GM12878 (cell line): Measurements from ENCODE around the gene FGF1. TPM values are rescaled to one million over a fixed set of nuclear protein-coding genes. Genes with fewer than 3 reads are reported as not detected.

Experiments
- ATAC-seq: fragments of 200-7000 bp; cut with Tn5 transposase; 3 replicates; pipeline ENCODE4 v1.9.1; 2020; ENCODE audit warnings: mild to moderate bottlenecking, moderate library complexity
- BruUV-seq: library from RNA; stranded (reverse); fragments of 400-500 nt; replicated peaks from 2 replicates; lab custom pipeline; 2021; lab: Mats Ljungman, UMichigan
- CTCF ChIA-PET: fragments of 300-600 bp; sonication (Branson Sonifier 250); formaldehyde crosslinking; extraction: SDS; loops from one replicate; lab custom pipeline; 2021; ENCODE audit warnings: inconsistent platforms; lab: Yijun Ruan, JAX
- POLR2A ChIA-PET: fragments of 350-600 bp; formaldehyde crosslinking; extraction: SDS; loops from one replicate; lab custom pipeline; 2021; ENCODE audit warnings: inconsistent platforms; lab: Charles Lee
- RAD21 ChIA-PET: fragments of 300-600 bp; sonication (Branson Sonifier 250); formaldehyde crosslinking; loops from one replicate; lab custom pipeline; 2023; ENCODE audit warnings: antibody characterized with exemption; ENCODE audit not compliant: unreplicated experiment; lab: Charles Lee
- SMC1A ChIA-PET: fragments of 300-600 bp; sonication (Branson Sonifier 250); formaldehyde crosslinking; loops from one replicate; lab custom pipeline; 2023; ENCODE audit not compliant: unreplicated experiment, uncharacterized antibody; lab: Charles Lee
- DNase-seq: peaks from one replicate; pipeline ENCODE4 v3.0.0-alpha.2; 2011; ENCODE audit warnings: low read depth, low spot score
- FAIRE-seq: peaks from 3 replicates; lab custom pipeline; 2011; peaks lifted over from hg19 to GRCh38; lab: Jason Lieb, UNC
- H2AFZ ChIP-seq: 2 replicates; pipeline ENCODE4 v1.6.0; 2011; ENCODE audit warnings: low read depth, low read length, control low read depth; ENCODE audit not compliant: control insufficient read depth
- H3K27ac ChIP-seq: 2 replicates; pipeline ENCODE4 v1.5.1; 2011; ENCODE audit warnings: control low read depth; ENCODE audit not compliant: control insufficient read depth, insufficient read depth
- H3K27me3 ChIP-seq, 2 experiments: replicated peaks in 1 of 2; 2 replicates each; pipeline versions ENCODE4 v1.6.0 to v1.6.1; 2011; ENCODE audit warnings: low read length in 1 of 2; ENCODE audit not compliant: control insufficient read depth in 2 of 2, insufficient read depth in 2 of 2
- H3K36me3 ChIP-seq, 2 experiments: 2 replicates each; pipeline ENCODE4 v1.5.1; 2011; ENCODE audit warnings: low read length in 1 of 2; ENCODE audit not compliant: control insufficient read depth in 2 of 2, insufficient read depth in 2 of 2
- H3K4me1 ChIP-seq: 2 replicates; pipeline ENCODE4 v1.6.1; 2011; ENCODE audit warnings: mild to moderate bottlenecking, low read length, moderate library complexity, mixed read lengths; ENCODE audit not compliant: control insufficient read depth, insufficient read depth
- H3K4me2 ChIP-seq: 2 replicates; pipeline ENCODE4 v1.6.0; 2011; ENCODE audit warnings: control low read depth; ENCODE audit not compliant: control insufficient read depth, insufficient read depth
- H3K4me3 ChIP-seq: fragments of 200-600 bp; sonication (generic); 2 replicates; pipeline ENCODE4 v1.5.1; 2016
- H3K79me2 ChIP-seq: 2 replicates; pipeline ENCODE4 v1.6.0; 2011; ENCODE audit warnings: low read length; ENCODE audit not compliant: control insufficient read depth, insufficient read depth
- H3K9ac ChIP-seq: 2 replicates; pipeline ENCODE4 v1.8.0; 2011; ENCODE audit warnings: low read length, control low read depth, mixed read lengths; ENCODE audit not compliant: control insufficient read depth, insufficient read depth
- H3K9me3 ChIP-seq: replicated peaks from 3 replicates; pipeline ENCODE4 v1.5.1; 2011; ENCODE audit warnings: mild to moderate bottlenecking, low read length; ENCODE audit not compliant: control insufficient read depth, insufficient read depth
- H4K20me1 ChIP-seq: 2 replicates; pipeline ENCODE4 v1.6.0; 2011; ENCODE audit not compliant: control insufficient read depth, insufficient read depth
- CHD1 ChIP-seq: IDR thresholded peaks from 2 replicates; pipeline ENCODE4 v1.6.1; 2012; ENCODE audit warnings: low read depth, low read length, improper control_type of control experiment
- EZH2 ChIP-seq: IDR thresholded peaks from 2 replicates; pipeline ENCODE4 v1.6.1; 2012; ENCODE audit warnings: low read depth, mild to moderate bottlenecking, control low read depth, inconsistent platforms, low read length, borderline replicate concordance; ENCODE audit not compliant: control insufficient read depth
- HCFC1 ChIP-seq: fragments of 150-350 bp; IDR thresholded peaks from 2 replicates; pipeline ENCODE4 v1.6.1; 2014; ENCODE audit warnings: low read length
- LARP7 ChIP-seq: fragments of 450-650 bp; IDR thresholded peaks from 2 replicates; pipeline ENCODE4 v1.6.1; 2017; ENCODE audit warnings: mild to moderate bottlenecking
- MYB ChIP-seq: fragments of 150-350 bp; IDR thresholded peaks from 2 replicates; pipeline ENCODE4 v1.6.1; 2014; ENCODE audit warnings: mild to moderate bottlenecking, low read depth, low read length, borderline replicate concordance
- NFYA ChIP-seq: IDR thresholded peaks from 2 replicates; pipeline ENCODE4 v1.6.1; 2011; ENCODE audit warnings: low read depth, mild to moderate bottlenecking, low read length, improper control_type of control experiment, borderline replicate concordance
- NRF1 ChIP-seq: conservative IDR thresholded peaks from 2 replicates; pipeline ENCODE4 v1.6.1; 2011; ENCODE audit warnings: mild to moderate bottlenecking, low read depth, low read length, improper control_type of control experiment
- POLR2AphosphoS5 ChIP-seq: IDR thresholded peaks from 2 replicates; pipeline ENCODE4 v1.6.1; 2011; ENCODE audit warnings: mild to moderate bottlenecking, low read length, inconsistent platforms
- SIX5 ChIP-seq: IDR thresholded peaks from 2 replicates; pipeline ENCODE4 v1.6.1; 2011; ENCODE audit warnings: mild to moderate bottlenecking, low read depth, low read length, moderate library complexity; ENCODE audit not compliant: severe bottlenecking
- YY1 ChIP-seq: IDR thresholded peaks from 2 replicates; pipeline ENCODE4 v1.6.1; 2011; ENCODE audit warnings: low read depth, mild to moderate bottlenecking, low read length
- ZNF217 ChIP-seq: fragments of 450-650 bp; IDR thresholded peaks from 2 replicates; pipeline ENCODE4 v1.6.1; 2017; ENCODE audit warnings: antibody characterized with exemption, mild to moderate bottlenecking
- ZNF622 ChIP-seq: fragments of 450-650 bp; IDR thresholded peaks from 2 replicates; pipeline ENCODE4 v1.6.1; 2017; ENCODE audit warnings: mild to moderate bottlenecking, inconsistent platforms
- ZSCAN29 ChIP-seq: fragments of 450-650 bp; IDR thresholded peaks from 2 replicates; pipeline ENCODE4 v1.6.1; 2017; ENCODE audit warnings: mild to moderate bottlenecking, moderate library complexity
- WGBS: methylation state at CpG from one replicate; pipeline ENCODE4 v1.1.6; 2016; ENCODE audit warnings: low lambda C conversion rate; ENCODE audit not compliant: insufficient replicate concordance, insufficient coverage; ENCODE audit errors: missing lambda C conversion rate; 5-methylcytosine and 5-hydroxymethylcytosine counted together
- in situ Hi-C: fragments of 300-500 bp; cut with MboI; formaldehyde crosslinking; loops from 9 replicates; pipeline ENCODE4 v1.14.3; 2018; ENCODE audit warnings: mixed read lengths
- intact Hi-C: fragments of 100-400 bp; cut with micrococcal nuclease; formaldehyde crosslinking; loops from one replicate; pipeline ENCODE4 v1.14.2; 2022; ENCODE audit not compliant: unreplicated experiment
- polyA plus RNA-seq, 11 experiments: library from polyadenylated mRNA; depleted of rRNA in 4 of 11; unstranded in 6 of 11; stranded (reverse) in 5 of 11; fragments of >200 nt; fragmentation: Nextera tagmentation in 4 of 11; fragmentation: Illumina TruSeq in 1 of 11; extraction: Ambion mirVana in 4 of 11; extraction: Trizol in 1 of 11; gene quantifications; 1 replicate in 1 of 11; 2 replicates in 10 of 11; pipeline versions ENCODE4 v1.2.1 to v1.2.3, GENCODE V29; 2011 to 2016; ENCODE audit warnings: inconsistent platforms in 2 of 11, missing spikeins in 2 of 11, low read depth in 1 of 11
- total RNA-seq, 4 experiments: library from RNA; depleted of rRNA in 3 of 4; stranded (reverse); fragments of >200 nt in 3 of 4; fragmentation: Illumina TruSeq in 1 of 4; extraction: Trizol in 1 of 4; gene quantifications; 2 replicates each; pipeline versions ENCODE4 v1.2.1 to v1.2.3, GENCODE V29; 2013 to 2021
- TF ChIP-seq, protein P1 (sequence below): IDR thresholded peaks from 2 replicates; pipeline ENCODE4 v1.6.1; 2011; ENCODE audit warnings: mild to moderate bottlenecking, low read depth, low read length, moderate library complexity; ENCODE audit not compliant: insufficient replicate concordance
- TF ChIP-seq, protein P2 (sequence below): IDR thresholded peaks from 2 replicates; pipeline ENCODE4 v1.6.1; 2011; ENCODE audit warnings: borderline replicate concordance, low read depth, mild to moderate bottlenecking, moderate library complexity, mixed read lengths, low read length; ENCODE audit not compliant: insufficient read depth; ENCODE audit errors: extremely low read length

Gene FGF1
- total and polyA plus RNA-seq, 10 of the 15 experiments (the other 5 are each of a cell fraction or from before 2014, with no cell fraction given): not detected

DNA sequence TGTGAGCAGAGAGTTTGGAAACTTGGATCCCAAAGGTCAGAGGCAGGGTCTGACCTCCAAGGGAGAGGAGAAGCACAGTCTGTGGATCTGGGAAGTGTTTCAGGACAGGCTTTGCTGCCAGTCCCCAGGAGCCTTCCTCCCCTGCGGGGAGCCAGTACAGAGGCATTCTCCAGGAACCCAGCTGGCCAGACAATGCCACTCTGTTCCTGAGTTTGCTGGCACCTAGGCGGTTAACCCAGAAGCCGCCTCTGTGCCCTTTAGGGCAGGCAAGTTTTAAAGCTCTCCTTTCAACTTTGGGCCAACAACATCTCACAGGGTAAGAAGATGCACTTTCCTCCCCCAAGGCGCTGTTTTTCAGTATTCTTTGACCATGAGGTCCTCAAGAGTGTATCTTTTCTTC lies 37.0 kb upstream of the FGF1 start:
- no peak overlapping the region for H2AFZ ChIP-seq
- no peaks in the 10 kb centered on the region for H4K20me1 ChIP-seq
- DNase-seq (no peak), FAIRE-seq (no peak), ATAC-seq (no peak)
- WGBS: 32% methylated on average over 4 of the region's 4 CpGs
- ChIA-PET CTCF (interaction anchor here (1.0 to 14.0 kb wide), 5 partner anchors 9 to 154 kb away, joined by 5 to 243 read pairs (median 17); no protein-coding TSS in a partner anchor), POLR2A (no interaction called here), RAD21 (interaction anchor here (1.4 kb wide), 1 partner anchor 166 kb away, joined by 6 read pairs; no protein-coding TSS in a partner anchor), SMC1A (interaction anchor here (0.5 to 1.6 kb wide), 2 partner anchors 144 to 1339 kb away, joined by 3 to 5 read pairs; no protein-coding TSS in a partner anchor)
- TF ChIP-seq ZNF217 (no peak), POLR2AphosphoS5 (no peak), CHD1 (no peak), EZH2 (no peak), LARP7 (no peak), SIX5 (no peak), NFYA (no peak), NRF1 (no peak), HCFC1 (no peak), YY1 (no peak), MYB (no peak), ZSCAN29 (no peak), ZNF622 (no peak)
- TF ChIP-seq, protein P1, sequence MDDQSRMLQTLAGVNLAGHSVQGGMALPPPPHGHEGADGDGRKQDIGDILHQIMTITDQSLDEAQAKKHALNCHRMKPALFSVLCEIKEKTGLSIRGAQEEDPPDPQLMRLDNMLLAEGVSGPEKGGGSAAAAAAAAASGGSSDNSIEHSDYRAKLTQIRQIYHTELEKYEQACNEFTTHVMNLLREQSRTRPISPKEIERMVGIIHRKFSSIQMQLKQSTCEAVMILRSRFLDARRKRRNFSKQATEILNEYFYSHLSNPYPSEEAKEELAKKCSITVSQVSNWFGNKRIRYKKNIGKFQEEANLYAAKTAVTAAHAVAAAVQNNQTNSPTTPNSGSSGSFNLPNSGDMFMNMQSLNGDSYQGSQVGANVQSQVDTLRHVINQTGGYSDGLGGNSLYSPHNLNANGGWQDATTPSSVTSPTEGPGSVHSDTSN: no peak
- TF ChIP-seq, protein P2, sequence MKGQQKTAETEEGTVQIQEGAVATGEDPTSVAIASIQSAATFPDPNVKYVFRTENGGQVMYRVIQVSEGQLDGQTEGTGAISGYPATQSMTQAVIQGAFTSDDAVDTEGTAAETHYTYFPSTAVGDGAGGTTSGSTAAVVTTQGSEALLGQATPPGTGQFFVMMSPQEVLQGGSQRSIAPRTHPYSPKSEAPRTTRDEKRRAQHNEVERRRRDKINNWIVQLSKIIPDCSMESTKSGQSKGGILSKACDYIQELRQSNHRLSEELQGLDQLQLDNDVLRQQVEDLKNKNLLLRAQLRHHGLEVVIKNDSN: no peak
- in situ Hi-C loops: loop anchor here (5.0 kb wide), 1 partner anchor 154 kb away; no protein-coding TSS in a partner anchor
- intact Hi-C loops: no loop called here
- H3K27me3 ChIP-seq: no peaks in the 10 kb centered on the region; a peak in 1 of 4 replicates
- H3K9ac ChIP-seq: no peak overlapping the region
- no peak overlapping the region for H3K27ac ChIP-seq
- no peaks in the 10 kb centered on the region for H3K36me3 ChIP-seq
- H3K79me2 ChIP-seq: no peaks in the 10 kb centered on the region
- no peaks in the 10 kb centered on the region; the same call in 2 of the 3 replicates for H3K9me3 ChIP-seq
- no peak overlapping the region for H3K4me2 ChIP-seq
- BruUV-seq: no TSS peak
- no peaks in the 10 kb centered on the region; the same call in 1 of the 2 replicates for H3K4me1 ChIP-seq
- H3K4me3 ChIP-seq: no peak overlapping the region
